ENCODE results near the gene MRGPRX1.

GRCh38 chr11:18987454-18988231 is 48.4 kb upstream of the MRGPRX1 start:
- TF ChIP-seq CTCF (IDR thresholded peaks at IDR 0.05): no peak
- TF ChIP-seq POLR2A (IDR thresholded peaks at IDR 0.05): no peak
